HL-60/S4 (cell line): Measurements from ENCODE around the gene FAM120A.

Experiments used
- in situ Hi-C: fragments of 300-500 bp; cut with MboI; formaldehyde crosslinking; loops from 2 replicates; pipeline ENCODE4 v1.14.3; 2022; ENCODE audit warnings: low sequenced_read_pairs

The FAM120A gene

GRCh38 chr9:93577078-93577974 lies 125.8 kb downstream of the FAM120A start:
- in situ Hi-C loops, result no loop called here

GRCh38 chr9:93577975-93578682 lies 126.6 kb downstream of the FAM120A start:
- in situ Hi-C loops, result no loop called here

GRCh38 chr9:93578844-93579243 lies 127.4 kb downstream of the FAM120A start:
- in situ Hi-C loops, result no loop called here

GRCh38 chr9:93579711-93580516 lies 128.4 kb downstream of the FAM120A start:
- in situ Hi-C loops, result no loop called here

DNA sequence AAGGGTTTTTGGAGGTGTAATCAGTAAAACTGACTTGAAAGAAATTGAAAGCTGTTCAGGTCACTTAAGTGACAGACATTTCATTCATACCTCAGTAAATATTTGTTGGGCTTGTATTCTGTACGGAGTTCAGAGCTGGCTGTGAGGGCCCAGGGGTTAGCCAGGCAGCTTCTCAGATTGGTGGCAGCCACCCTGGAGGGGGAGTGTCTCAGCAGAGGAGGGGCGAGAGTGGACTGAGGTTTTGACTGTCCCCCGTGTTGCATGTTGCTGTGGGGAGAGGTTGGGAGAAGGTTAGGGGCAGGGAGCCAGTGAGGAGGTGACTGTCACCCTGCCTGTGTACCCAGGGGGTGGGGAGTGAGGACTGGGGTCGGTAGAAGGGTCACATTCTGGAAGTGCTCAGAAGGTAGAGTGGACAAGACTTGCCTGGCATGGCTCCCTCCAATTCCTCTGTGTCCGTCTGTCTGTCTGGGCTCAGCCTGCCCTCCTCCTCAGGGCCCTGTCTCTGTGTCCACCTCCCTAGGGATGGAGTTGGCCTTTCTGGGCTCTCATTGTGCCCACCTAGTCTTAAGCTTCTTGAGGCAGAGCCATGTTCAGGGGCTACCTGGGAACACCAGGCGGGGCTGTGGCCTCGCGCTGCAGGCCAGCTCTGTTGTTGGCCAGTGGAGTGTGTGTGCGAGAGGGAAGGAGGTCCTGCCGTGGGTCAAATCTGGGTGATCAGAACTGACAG lies 129.3 kb downstream of the FAM120A start:
- in situ Hi-C loops, result no loop called here

GRCh38 chr9:93582115-93582514 lies 130.6 kb downstream of the FAM120A start:
- in situ Hi-C loops, result no loop called here

GRCh38 chr9:93582550-93582949 lies 131.1 kb downstream of the FAM120A start:
- in situ Hi-C loops, result no loop called here

DNA sequence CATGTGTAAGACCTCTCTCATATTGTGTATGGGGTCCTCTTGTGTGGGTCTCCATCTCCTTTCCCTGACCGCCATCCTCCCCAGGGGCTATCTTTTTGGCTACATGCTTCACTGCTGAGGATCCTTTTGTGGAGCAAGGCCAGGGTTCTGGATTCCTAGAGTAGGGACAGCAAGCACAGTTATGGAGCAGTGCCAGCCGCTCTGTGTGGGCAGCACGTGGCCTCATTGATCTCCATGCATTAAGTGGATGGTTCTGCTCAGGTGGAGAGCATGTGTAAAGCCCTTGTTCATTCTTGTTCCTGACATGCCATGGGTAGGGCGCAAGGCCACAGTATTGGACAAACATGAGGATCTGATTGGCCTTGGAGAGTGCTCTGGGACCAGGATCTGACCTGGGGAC lies 133.8 kb downstream of the FAM120A start:
- in situ Hi-C loops, result no loop called here

GRCh38 chr9:93585695-93586094 lies 134.2 kb downstream of the FAM120A start:
- in situ Hi-C loops, result no loop called here

GRCh38 chr9:93586290-93587057 lies 135.0 kb downstream of the FAM120A start:
- in situ Hi-C loops, result no loop called here

DNA sequence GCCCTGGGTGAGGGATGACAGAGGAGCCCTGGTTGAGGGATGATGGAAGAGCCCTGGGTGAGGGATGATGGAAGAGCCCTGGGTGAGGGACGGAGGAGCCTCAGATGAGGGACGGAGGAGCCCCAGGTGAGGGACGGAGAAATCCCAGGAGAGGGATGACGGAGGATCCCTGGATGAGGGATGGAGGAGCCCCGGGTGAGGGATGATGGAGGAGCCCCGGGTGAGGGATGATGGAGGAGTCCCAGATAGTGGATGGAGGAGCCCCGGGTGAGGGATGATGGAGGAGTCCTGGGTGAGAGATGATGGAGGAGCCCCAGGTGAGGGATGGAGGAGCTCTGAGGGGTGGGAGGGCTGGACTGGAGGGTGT lies 135.8 kb downstream of the FAM120A start:
- in situ Hi-C loops, result no loop called here

- in situ Hi-C loops, result no loop called here
Observed at GRCh38 chr9:93587651-93588347, 136.3 kb downstream of the FAM120A start.

GRCh38 chr9:93588641-93589609 lies 137.4 kb downstream of the FAM120A start:
- in situ Hi-C loops, result no loop called here

- in situ Hi-C loops, result no loop called here
Observed at GRCh38 chr9:93589688-93590087, 138.2 kb downstream of the FAM120A start.

DNA sequence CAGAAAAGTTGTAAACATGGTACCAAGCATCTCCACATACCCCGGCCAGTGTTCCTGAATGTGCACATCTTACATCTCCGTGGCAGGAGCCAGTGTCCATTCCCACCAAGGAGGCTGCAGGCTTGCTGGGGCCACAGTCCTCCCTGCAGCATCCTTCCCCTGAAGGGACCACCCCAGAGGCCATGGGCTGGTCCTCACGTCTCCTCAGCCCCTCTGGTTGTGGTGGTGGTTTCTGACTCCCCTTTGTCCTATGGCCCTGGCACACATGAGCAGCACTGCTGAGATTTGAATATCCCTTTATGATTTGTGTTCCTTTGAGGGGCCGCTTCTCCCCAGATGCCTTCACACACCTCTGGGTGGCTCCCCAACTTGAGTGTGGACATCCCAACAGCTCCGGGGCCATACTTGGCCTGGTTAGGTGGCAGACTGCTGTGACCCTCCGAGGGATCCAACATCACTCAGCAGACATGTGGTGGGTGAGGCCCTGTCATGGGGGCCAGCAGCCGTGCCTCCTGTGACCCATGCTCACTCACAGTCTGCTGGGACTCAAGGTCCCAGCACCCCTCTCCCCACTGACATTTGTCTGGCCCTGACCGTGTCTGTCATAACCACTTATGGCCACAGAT lies 139.2 kb downstream of the FAM120A start:
- in situ Hi-C loops, result no loop called here

DNA sequence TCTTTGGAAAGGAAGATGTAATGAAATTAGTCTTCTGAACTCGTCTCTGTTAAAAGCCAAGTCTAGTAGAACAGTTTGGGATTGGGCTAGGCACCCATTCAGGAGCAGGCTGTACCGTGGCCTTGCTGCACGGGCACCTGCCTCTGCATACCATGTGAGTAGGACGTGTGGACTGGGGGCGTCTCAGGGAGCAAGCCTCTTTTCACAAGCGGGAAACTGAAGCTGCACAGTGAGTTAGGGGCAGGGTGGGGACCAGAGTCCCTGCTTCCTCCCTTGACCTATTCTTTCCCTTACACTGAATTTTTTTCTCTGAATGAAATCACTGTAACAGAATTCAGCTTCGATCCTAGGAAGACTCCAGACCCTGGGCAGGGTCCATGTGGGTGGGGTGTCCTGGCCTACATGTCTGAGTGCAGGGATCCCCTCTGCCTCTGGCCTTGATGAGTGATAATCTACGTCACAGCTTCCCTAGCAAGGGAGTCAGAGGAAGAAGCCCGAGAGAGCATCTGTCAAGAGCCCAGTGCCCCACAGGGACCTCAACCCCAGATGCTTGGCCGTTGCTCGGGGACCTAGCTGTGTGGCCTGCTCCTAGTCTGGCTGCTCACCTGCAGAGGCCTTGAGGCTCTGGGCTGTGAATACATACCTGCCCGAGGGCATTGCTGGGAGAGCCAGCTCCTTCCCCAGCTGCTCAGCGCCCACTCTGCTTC lies 140.0 kb downstream of the FAM120A start:
- in situ Hi-C loops, result no loop called here

DNA sequence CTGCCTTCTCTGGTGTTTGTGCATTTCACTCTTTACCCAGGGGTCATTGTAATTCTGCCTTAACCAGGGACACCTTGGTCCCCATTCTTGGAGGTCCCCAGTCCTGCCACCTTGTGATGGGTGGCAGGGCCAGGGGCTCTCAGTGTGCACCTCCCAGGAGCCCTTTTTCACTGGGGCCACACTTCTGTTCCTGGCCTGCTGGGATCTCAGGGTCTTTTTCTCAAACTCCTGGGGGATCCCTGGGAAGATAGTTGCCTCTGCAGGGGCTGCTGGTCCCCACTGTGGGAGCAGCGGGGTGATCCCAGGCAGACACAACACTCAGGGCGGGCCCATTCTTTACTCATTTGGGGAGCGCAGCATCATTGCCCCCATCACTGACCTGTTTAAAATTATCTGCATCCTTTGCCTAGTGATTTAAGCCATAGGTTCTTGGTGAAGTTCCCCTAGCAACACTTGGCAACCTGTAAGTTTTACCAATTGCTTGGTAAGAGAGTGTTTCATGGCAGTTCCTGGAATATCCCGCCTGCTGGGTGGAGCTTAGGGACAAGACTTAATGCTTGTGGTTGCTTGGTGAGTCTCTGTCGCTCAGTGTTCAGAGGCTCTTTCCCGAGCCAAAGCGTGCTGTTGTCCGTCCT lies 140.6 kb downstream of the FAM120A start:
- in situ Hi-C loops, result no loop called here
